HG03103 (cell line): ENCODE measurements around the gene MAP9.
A peak's percentile ranks its signal among the peaks of the same experiment; 100 is the strongest.
"Not testable (repeated sequence)": the region's sequence is repeated elsewhere in the genome, so short reads cannot be mapped to it uniquely, and the experiment has no call there.

Experiments
- ATAC-seq: cut with Tn5 transposase; IDR thresholded peaks from one replicate; pipeline ENCODE4 v1.9.1; 2021; ENCODE audit warnings: low read depth; ENCODE audit not compliant: unreplicated experiment

The MAP9 gene

DNA sequence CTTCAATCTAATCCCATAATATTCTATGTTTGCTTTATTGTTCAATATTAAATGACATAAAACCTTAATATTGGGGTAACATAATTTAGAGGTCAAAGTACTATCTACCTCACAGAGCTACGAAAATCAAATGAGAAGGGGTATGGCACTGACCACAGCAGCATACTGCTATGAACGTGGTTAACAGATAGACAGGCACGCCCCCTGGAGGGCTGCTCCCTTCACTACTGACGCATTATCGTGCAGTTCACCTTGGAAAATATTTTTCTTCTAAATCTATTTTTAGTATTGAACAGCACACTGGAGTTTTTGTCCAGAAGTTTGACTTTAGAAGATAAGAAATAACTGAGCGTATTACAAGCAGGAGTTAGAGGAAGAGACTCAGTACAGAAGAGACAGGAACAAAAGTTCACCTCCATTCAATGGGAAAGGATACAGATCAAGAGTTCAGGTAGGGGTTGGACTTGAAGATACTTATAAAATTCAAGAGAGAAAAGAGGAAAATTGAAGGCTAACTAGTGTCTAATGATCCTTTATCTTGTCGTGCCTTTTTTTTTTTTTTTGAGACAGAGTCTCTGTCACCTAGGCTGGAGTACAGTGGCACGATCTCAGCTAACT lies 22.7 kb downstream of the MAP9 start:
- ATAC-seq: peak; percentile 97

DNA sequence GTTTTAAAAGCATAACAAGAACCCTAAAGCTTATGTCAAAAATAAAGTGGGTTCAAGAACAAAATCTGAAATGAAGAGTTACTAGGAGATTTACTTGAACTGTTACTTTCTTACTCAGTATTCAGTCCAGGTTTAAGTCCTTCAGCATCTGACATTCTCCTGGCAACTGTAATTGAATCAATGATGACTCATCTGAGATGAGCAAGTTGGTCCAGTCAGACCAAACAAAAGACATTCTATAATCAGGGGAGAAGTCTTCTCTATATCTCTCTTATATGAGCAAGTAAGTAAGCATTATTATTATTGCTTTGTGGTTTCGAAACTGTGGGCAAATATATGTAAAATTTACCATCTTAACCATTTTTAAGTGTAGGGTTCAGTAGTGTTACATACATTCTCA lies 34.6 kb downstream of the MAP9 start:
- ATAC-seq: no peak

- ATAC-seq: no peak
Measured at GRCh38 chr4:155339999-155340398, 36.8 kb downstream of the MAP9 start.

DNA sequence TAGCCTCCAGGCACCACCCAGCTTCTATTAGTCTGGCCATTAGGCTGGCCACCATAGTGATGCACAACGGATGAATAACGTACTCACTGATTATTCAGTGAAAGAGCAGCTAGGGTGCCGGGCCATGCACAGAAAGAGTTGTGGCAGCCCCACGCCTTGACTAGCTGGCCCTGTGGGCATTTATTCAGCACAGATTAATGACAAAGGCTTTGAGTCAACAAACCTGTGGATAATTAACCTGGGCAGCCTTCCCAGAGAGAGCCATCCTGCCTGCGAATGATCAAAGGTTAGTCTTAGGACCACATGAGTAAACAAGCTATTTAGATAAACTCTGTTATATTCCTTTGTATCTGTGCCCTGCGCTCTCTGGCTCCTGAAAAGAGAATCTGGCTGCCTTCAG lies 37.2 kb downstream of the MAP9 start:
- ATAC-seq: no peak

- ATAC-seq: no peak
Measured at GRCh38 chr4:155338196-155338595, 38.6 kb downstream of the MAP9 start.

DNA sequence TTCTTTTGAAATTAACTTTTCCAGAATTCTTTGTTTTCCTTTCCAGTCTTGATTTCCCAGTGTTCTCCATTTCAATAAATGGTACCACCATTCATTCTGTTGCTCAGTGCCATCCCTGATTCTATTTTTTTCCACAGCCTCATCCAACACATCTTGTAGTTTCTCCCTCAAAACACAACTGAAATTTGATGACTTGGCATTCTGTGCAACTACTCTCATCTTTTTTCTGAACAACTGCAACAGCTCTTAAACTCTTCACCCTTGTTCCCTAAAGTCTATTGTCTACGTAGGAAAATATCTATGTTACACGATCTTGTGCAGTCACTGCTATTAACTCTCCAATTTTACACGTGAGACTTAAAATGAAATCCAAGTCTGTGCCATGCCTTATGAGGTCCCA lies 40.5 kb downstream of the MAP9 start:
- no peak for ATAC-seq

GRCh38 chr4:155331478-155331877 lies 45.3 kb downstream of the MAP9 start:
- ATAC-seq: no peak

DNA sequence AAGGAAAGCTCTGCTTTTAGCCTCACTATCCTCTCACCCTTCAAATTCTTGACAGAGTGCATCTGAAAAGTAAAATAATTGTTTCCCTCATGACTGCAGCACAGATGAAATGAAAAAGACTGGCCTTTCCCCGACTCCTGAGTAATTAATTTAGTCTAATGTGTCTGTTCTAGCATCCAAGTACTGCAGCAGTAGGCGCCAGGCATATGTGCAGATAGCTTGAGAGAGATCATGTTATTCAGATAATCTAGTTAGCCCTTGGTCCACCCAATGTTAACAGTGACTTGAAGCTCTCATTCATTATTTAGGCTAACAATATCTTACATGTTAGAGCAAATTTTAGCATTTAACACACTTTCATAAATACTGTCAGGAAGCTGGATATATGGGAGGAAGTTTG lies 54.0 kb downstream of the MAP9 start:
- ATAC-seq: no peak

- ATAC-seq: no peak
Measured at GRCh38 chr4:155321006-155321405, 55.8 kb downstream of the MAP9 start.

DNA sequence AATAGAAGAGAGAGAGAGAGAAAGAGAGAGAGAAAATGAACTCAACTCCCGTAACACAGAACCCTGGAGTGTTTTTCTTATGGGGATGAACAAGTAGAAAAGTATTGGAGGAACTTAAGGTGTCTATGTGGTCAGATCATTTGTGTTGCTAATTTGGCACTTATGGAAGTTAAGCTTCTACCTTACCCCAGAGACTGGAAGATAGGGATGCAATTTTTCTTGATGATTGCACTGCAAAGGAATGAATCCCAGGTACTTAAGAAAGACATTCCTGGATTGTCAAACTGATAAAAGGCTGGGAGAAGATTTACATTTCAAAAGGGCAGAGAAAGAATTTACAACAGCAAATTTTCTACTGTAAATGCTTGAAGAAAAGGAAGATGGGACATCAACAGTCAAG lies 57.2 kb downstream of the MAP9 start:
- no peak for ATAC-seq

GRCh38 chr4:155312027-155312426 lies 64.7 kb downstream of the MAP9 start:
- not testable (repeated sequence) for ATAC-seq

GRCh38 chr4:155307731-155308277 lies 69.0 kb downstream of the MAP9 start:
- ATAC-seq: no peak

GRCh38 chr4:155305619-155306018 lies 71.1 kb downstream of the MAP9 start:
- no peak for ATAC-seq

DNA sequence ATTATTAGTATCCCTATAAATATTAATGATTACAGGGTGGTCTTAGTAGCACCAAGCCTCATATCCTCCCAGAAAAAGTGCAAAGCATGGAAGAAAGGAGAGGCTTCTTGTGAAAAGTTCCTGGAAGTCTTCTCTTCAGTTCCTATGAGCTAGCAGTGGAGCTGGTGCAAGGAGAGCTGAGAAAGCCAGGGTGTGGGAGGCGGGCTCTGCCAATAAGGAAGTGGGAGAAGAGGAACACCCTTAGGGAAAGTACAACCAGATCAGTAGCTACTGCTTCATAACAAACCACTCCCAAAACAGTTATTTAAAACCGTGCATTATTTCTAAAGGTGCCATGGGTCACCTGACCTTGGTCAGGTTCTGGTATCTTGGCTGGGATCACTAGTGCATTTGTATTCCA lies 72.4 kb downstream of the MAP9 start:
- ATAC-seq: no peak

GRCh38 chr4:155299103-155299502 lies 77.7 kb downstream of the MAP9 start:
- ATAC-seq: no peak
